BE2C (cell line): ENCODE results near the gene NOX3.
"Not testable (repeated sequence)": the region's sequence is repeated elsewhere in the genome, so short reads cannot be mapped to it uniquely, and the experiment has no call there.

Experiments
- DNase-seq: peaks from one replicate; pipeline ENCODE4 v3.0.0-alpha.2; 2020
- H3K27me3 ChIP-seq: fragments of 250-450 bp; sonication (Bioruptor Pico); 2 replicates; pipeline ENCODE4 v1.5.1; 2020; ENCODE audit warnings: mild to moderate bottlenecking
- H3K36me3 ChIP-seq: fragments of 250-450 bp; sonication (Bioruptor Pico); 2 replicates; pipeline ENCODE4 v1.5.1; 2020; ENCODE audit warnings: mild to moderate bottlenecking
- H3K4me1 ChIP-seq: fragments of 250-450 bp; sonication (Bioruptor Pico); 2 replicates; pipeline ENCODE4 v1.5.1; 2020
- H3K4me3 ChIP-seq: 2 replicates; pipeline ENCODE4 v1.5.1; 2011; ENCODE audit warnings: low read depth, low read length
- H3K9me3 ChIP-seq: fragments of 250-450 bp; sonication (Bioruptor Pico); 2 replicates; pipeline ENCODE4 v1.5.1; 2020
- CTCF ChIP-seq: IDR thresholded peaks from 2 replicates; pipeline ENCODE4 v1.5.1; 2012; ENCODE audit warnings: mild to moderate bottlenecking, low read depth, low read length

Gene NOX3

GRCh38 chr6:155472886-155473285, 17.2 kb upstream of the NOX3 start:
- Histone ChIP-seq H3K27me3 (no peaks in the 10 kb centered on the region), H3K4me3 (no peak overlapping the region), H3K4me1 (no peaks in the 10 kb centered on the region; the same call in 1 of the 2 replicates), H3K36me3 (no peaks in the 10 kb centered on the region), H3K9me3 (no peaks in the 10 kb centered on the region; the same call in 1 of the 2 replicates)
- DNase-seq: no peak
- no peak for TF ChIP-seq CTCF

GRCh38 chr6:155470979-155471616, 15.5 kb upstream of the NOX3 start:
- not testable (repeated sequence) for H3K27me3 ChIP-seq, H3K9me3 ChIP-seq, H3K36me3 ChIP-seq, DNase-seq, H3K4me3 ChIP-seq, H3K4me1 ChIP-seq

- not testable (repeated sequence) for H3K9me3 ChIP-seq, H3K36me3 ChIP-seq, H3K4me3 ChIP-seq, H3K27me3 ChIP-seq, H3K4me1 ChIP-seq, DNase-seq
Observed at GRCh38 chr6:155468543-155468942, 12.9 kb upstream of the NOX3 start.

- H3K36me3 ChIP-seq: no peaks in the 10 kb centered on the region
- H3K9me3 ChIP-seq: no peaks in the 10 kb centered on the region; the same call in 1 of the 2 replicates
- TF ChIP-seq CTCF: no peak
- no peak for DNase-seq
- H3K4me3 ChIP-seq: no peak overlapping the region
- 0 out of 2 replicates have a peak, but pooled peaks cover 4% of the 10 kb centered on the region for H3K4me1 ChIP-seq
- H3K27me3 ChIP-seq: no peaks in the 10 kb centered on the region
Observed at GRCh38 chr6:155466539-155466938, 10.9 kb upstream of the NOX3 start.

- no peaks in the 10 kb centered on the region for H3K4me1 ChIP-seq
- TF ChIP-seq CTCF: no peak
- no peak for DNase-seq
- no peaks in the 10 kb centered on the region for H3K9me3 ChIP-seq
- no peaks in the 10 kb centered on the region for H3K27me3 ChIP-seq
- H3K36me3 ChIP-seq: no peaks in the 10 kb centered on the region
- no peak overlapping the region for H3K4me3 ChIP-seq
Observed at GRCh38 chr6:155461556-155461955, 5.9 kb upstream of the NOX3 start.

- Histone ChIP-seq H3K9me3 (no peaks in the 10 kb centered on the region), H3K4me1 (peaks cover 12% of the 10 kb centered on the region), H3K36me3 (no peaks in the 10 kb centered on the region), H3K4me3 (no peak overlapping the region), H3K27me3 (no peaks in the 10 kb centered on the region)
- no peak for TF ChIP-seq CTCF
- DNase-seq: no peak
Observed at GRCh38 chr6:155454471-155454870, 1.2 kb downstream of the NOX3 start.

GRCh38 chr6:155454008-155454407, 1.6 kb downstream of the NOX3 start:
- no peak for DNase-seq
- peaks cover 13% of the 10 kb centered on the region for H3K4me1 ChIP-seq
- H3K36me3 ChIP-seq: no peaks in the 10 kb centered on the region
- H3K4me3 ChIP-seq: no peak overlapping the region
- no peaks in the 10 kb centered on the region for H3K9me3 ChIP-seq
- no peak for TF ChIP-seq CTCF
- no peaks in the 10 kb centered on the region for H3K27me3 ChIP-seq
